ENCODE data around the gene FNBP1. TPM values are rescaled to one million over a fixed set of nuclear protein-coding genes. Genes with fewer than 3 reads are reported as not detected.

FNBP1 gene
- polyA plus RNA-seq, 1 of the 3 experiments (the other 2 are of a cell fraction) = 11.0 TPM

GRCh38 chr9:129874261-129875101 is 168.5 kb downstream of the FNBP1 start (continued):
- no peak for TF ChIP-seq REST (IDR thresholded peaks at IDR 0.05; ENCODE audit: low read depth, low read length)

GRCh38 chr9:129873563-129874190 is 169.3 kb downstream of the FNBP1 start:
- POLR2A ChIA-PET = no interaction called here
- Histone ChIP-seq H2AFZ (ENCODE audit: low read depth) (no peak overlapping the region), H3K36me3 (replicated peaks in 1 of 2; ENCODE audit: control insufficient read depth in 1 of 2, insufficient read depth in 2 of 2, low read length in 1 of 2) (peaks cover 0 to 6% of the 10 kb centered on the region in 2 experiments), H3K9ac (no peak overlapping the region), H3K27ac (ENCODE audit: low read depth in 2 of 2, low read length in 1 of 2) (no peak overlapping the region), H4K20me1 (ENCODE audit: insufficient read depth) (no peaks in the 10 kb centered on the region), H3F3A (replicated peaks; ENCODE audit: insufficient read depth) (no peaks in the 10 kb centered on the region), H3K4me3 (ENCODE audit: low read depth in 2 of 2, low read length in 1 of 2) (no peak overlapping the region), H3K4me1 (ENCODE audit: control insufficient read depth in 1 of 2, insufficient read depth in 2 of 2, low read depth in 1 of 2, low read length in 1 of 2) (peaks cover 0 to 13% of the 10 kb centered on the region in 2 experiments; a peak in 1 of 4 replicates), H3K79me2 (ENCODE audit: insufficient read depth) (no peaks in the 10 kb centered on the region), H3K27me3 (ENCODE audit: insufficient read depth) (no peaks in the 10 kb centered on the region), H3K9me2 (no peaks in the 10 kb centered on the region), H3K9me3 (no peaks in the 10 kb centered on the region), H3K4me2 (no peak overlapping the region)
- CTCF ChIA-PET = no interaction called here
- no peak for DNase-seq
- TF ChIP-seq ELF1 (IDR thresholded peaks at IDR 0.05) = no peak
- no peak for TF ChIP-seq MEF2A (IDR thresholded peaks at IDR 0.05; ENCODE audit: borderline replicate concordance, low read depth)
- no peak for TF ChIP-seq MXI1 (IDR thresholded peaks at IDR 0.05; ENCODE audit: low read depth, low read length)
- no peak for TF ChIP-seq JUND (IDR thresholded peaks at IDR 0.05)
- TF ChIP-seq SMC3 (IDR thresholded peaks at IDR 0.05; ENCODE audit: low read depth, low read length) = no peak
- TF ChIP-seq REST (IDR thresholded peaks at IDR 0.05; ENCODE audit: low read depth, low read length) = no peak
- no peak for TF ChIP-seq POLR2AphosphoS5 (IDR thresholded peaks at IDR 0.05; ENCODE audit: low read depth, low read length)
- no peak for TF ChIP-seq SIN3A (IDR thresholded peaks at IDR 0.05; ENCODE audit: borderline replicate concordance, low read depth, low read length)
- TF ChIP-seq CHD2 (IDR thresholded peaks at IDR 0.05; ENCODE audit: low read length, partially characterized antibody) = no peak
- TF ChIP-seq GABPA (IDR thresholded peaks at IDR 0.05; ENCODE audit: low read depth) = no peak
- TF ChIP-seq TCF12 (IDR thresholded peaks at IDR 0.05) = no peak
- TF ChIP-seq, protein P1, sequence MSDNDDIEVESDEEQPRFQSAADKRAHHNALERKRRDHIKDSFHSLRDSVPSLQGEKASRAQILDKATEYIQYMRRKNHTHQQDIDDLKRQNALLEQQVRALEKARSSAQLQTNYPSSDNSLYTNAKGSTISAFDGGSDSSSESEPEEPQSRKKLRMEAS (IDR thresholded peaks at IDR 0.05; ENCODE audit: low read depth) = no peak
- TF ChIP-seq RAD21 (IDR thresholded peaks at IDR 0.05; ENCODE audit: low read length) = no peak
- no peak for TF ChIP-seq YY1 (IDR thresholded peaks at IDR 0.05; ENCODE audit: low read depth)
- no peak for TF ChIP-seq TAF1 (IDR thresholded peaks at IDR 0.05; ENCODE audit: borderline replicate concordance, low read depth, low read length)
- TF ChIP-seq FOXJ3 (CRISPR knock-in tag; IDR thresholded peaks at IDR 0.05) = no peak
- 79% methylated on average over 12 of the region's 16 CpGs for WGBS (ENCODE audit: low lambda C conversion rate)
